HEK293T (cell line): ENCODE results near the gene EFHC1.

Experiments
- CTCF ChIA-PET: fragments of 350-600 bp; formaldehyde crosslinking; extraction: SDS; loops from one replicate; lab custom pipeline; 2021; ENCODE audit warnings: antibody characterized with exemption, inconsistent platforms; lab: Yijun Ruan, JAX
- POLR2A ChIA-PET: fragments of 350-600 bp; formaldehyde crosslinking; extraction: SDS; loops from one replicate; lab custom pipeline; 2020; ENCODE audit warnings: antibody characterized with exemption, inconsistent platforms; lab: Yijun Ruan, JAX
- DNase-seq: peaks from one replicate; pipeline ENCODE4 v3.0.0; 2012; ENCODE audit warnings: mixed read lengths; ENCODE audit errors: extremely low spot score
- ARNT ChIP-seq: fragments of 450-650 bp; IDR thresholded peaks from 2 replicates; pipeline ENCODE4 v1.6.1; 2017; ENCODE audit warnings: mild to moderate bottlenecking
- BHLHE40 ChIP-seq: fragments of 450-650 bp; IDR thresholded peaks from 2 replicates; pipeline ENCODE4 v1.6.1; 2016; ENCODE audit warnings: mild to moderate bottlenecking, moderate library complexity, borderline replicate concordance
- CTBP1 ChIP-seq: fragments of 450-650 bp; IDR thresholded peaks from 2 replicates; pipeline ENCODE4 v1.6.1; 2016; ENCODE audit warnings: borderline replicate concordance
- ELF4 ChIP-seq: fragments of 450-650 bp; IDR thresholded peaks from 2 replicates; pipeline ENCODE4 v1.6.1; 2017; ENCODE audit warnings: antibody characterized with exemption
- FOXA1 ChIP-seq: fragments of 450-650 bp; IDR thresholded peaks from 2 replicates; pipeline ENCODE4 v1.6.1; 2016; ENCODE audit warnings: mild to moderate bottlenecking
- FOXK2 ChIP-seq: fragments of 450-650 bp; IDR thresholded peaks from 2 replicates; pipeline ENCODE4 v1.6.1; 2016; ENCODE audit warnings: mild to moderate bottlenecking
- FOXM1 ChIP-seq: fragments of 450-650 bp; IDR thresholded peaks from 2 replicates; pipeline ENCODE4 v1.6.1; 2017; ENCODE audit warnings: mild to moderate bottlenecking, borderline replicate concordance
- HDGF ChIP-seq: fragments of 450-650 bp; IDR thresholded peaks from 2 replicates; pipeline ENCODE4 v1.6.1; 2017; ENCODE audit warnings: antibody characterized with exemption, borderline replicate concordance
- L3MBTL2 ChIP-seq: fragments of 450-650 bp; conservative IDR thresholded peaks from 2 replicates; pipeline ENCODE4 v1.6.1; 2016; ENCODE audit warnings: mild to moderate bottlenecking
- LEF1 ChIP-seq: fragments of 450-650 bp; IDR thresholded peaks from 2 replicates; pipeline ENCODE4 v1.6.1; 2017; ENCODE audit warnings: mild to moderate bottlenecking, borderline replicate concordance
- NFRKB ChIP-seq: fragments of 450-650 bp; IDR thresholded peaks from 2 replicates; pipeline ENCODE4 v1.6.1; 2016; ENCODE audit warnings: mild to moderate bottlenecking, moderate library complexity
- PKNOX1 ChIP-seq: fragments of 450-650 bp; IDR thresholded peaks from 2 replicates; pipeline ENCODE4 v1.6.1; 2016
- SP1 ChIP-seq: fragments of 450-650 bp; IDR thresholded peaks from 2 replicates; pipeline ENCODE4 v1.6.1; 2017
- SUZ12 ChIP-seq: fragments of 450-650 bp; IDR thresholded peaks from 2 replicates; pipeline ENCODE4 v1.6.1; 2016; ENCODE audit warnings: mild to moderate bottlenecking
- TARDBP ChIP-seq: fragments of 450-650 bp; IDR thresholded peaks from 2 replicates; pipeline ENCODE4 v1.6.1; 2016
- ZNF384 ChIP-seq: fragments of 450-650 bp; IDR thresholded peaks from 2 replicates; pipeline ENCODE4 v1.6.1; 2016

EFHC1 gene

GRCh38 chr6:52544602-52545405 lies 124.7 kb downstream of the EFHC1 start:
- no peak for DNase-seq
- TF ChIP-seq FOXA1: no peak
- TF ChIP-seq ELF4: no peak
- no peak for TF ChIP-seq SUZ12
- no peak for TF ChIP-seq LEF1
- TF ChIP-seq BHLHE40: no peak
- TF ChIP-seq ARNT: no peak
- TF ChIP-seq HDGF: no peak
- TF ChIP-seq TARDBP: no peak
- TF ChIP-seq ZNF384: no peak
- no peak for TF ChIP-seq L3MBTL2
- TF ChIP-seq NFRKB: no peak
- no peak for TF ChIP-seq CTBP1
- no peak for TF ChIP-seq SP1
- no peak for TF ChIP-seq FOXK2
- TF ChIP-seq FOXM1: no peak
- TF ChIP-seq PKNOX1: no peak
- POLR2A ChIA-PET: no interaction called here
- CTCF ChIA-PET: no interaction called here

- TF ChIP-seq SUZ12 (no peak), PKNOX1 (no peak), BHLHE40 (no peak), FOXA1 (no peak), HDGF (no peak)
- no peak for DNase-seq
- ChIA-PET POLR2A (no interaction called here), CTCF (no interaction called here)
These were observed 125.4 kb downstream of the EFHC1 start for GRCh38 chr6:52545406-52546119.

GRCh38 chr6:52546192-52546591 lies 126.0 kb downstream of the EFHC1 start:
- ChIA-PET CTCF (no interaction called here), POLR2A (no interaction called here)
- DNase-seq: no peak
- TF ChIP-seq TARDBP: no peak
- TF ChIP-seq ARNT: no peak
- TF ChIP-seq LEF1: no peak
- no peak for TF ChIP-seq ELF4
- TF ChIP-seq PKNOX1: no peak
- no peak for TF ChIP-seq L3MBTL2
- no peak for TF ChIP-seq FOXA1
- no peak for TF ChIP-seq BHLHE40
- TF ChIP-seq SUZ12: no peak
- no peak for TF ChIP-seq FOXK2
- no peak for TF ChIP-seq ZNF384
- TF ChIP-seq NFRKB: no peak
- TF ChIP-seq HDGF: no peak
- TF ChIP-seq FOXM1: no peak
- no peak for TF ChIP-seq SP1
- no peak for TF ChIP-seq CTBP1

GRCh38 chr6:52546678-52547077 lies 126.5 kb downstream of the EFHC1 start:
- TF ChIP-seq L3MBTL2 (no peak), BHLHE40 (no peak), CTBP1 (no peak), PKNOX1 (no peak), FOXA1 (no peak), ZNF384 (no peak), FOXM1 (no peak), NFRKB (no peak), ELF4 (no peak), FOXK2 (no peak), SP1 (no peak), LEF1 (no peak), ARNT (no peak), HDGF (no peak), SUZ12 (no peak), TARDBP (no peak)
- DNase-seq: no peak
- ChIA-PET CTCF (no interaction called here), POLR2A (no interaction called here)

- ChIA-PET POLR2A (no interaction called here), CTCF (no interaction called here)
- DNase-seq: no peak
- TF ChIP-seq BHLHE40 (no peak), FOXK2 (no peak), TARDBP (no peak), FOXA1 (no peak)
These were observed 127.7 kb downstream of the EFHC1 start for GRCh38 chr6:52547647-52548352.
